Erythroblast (primary cell): ENCODE data around the gene WDR82.

Experiments
- GATA1 ChIP-seq: IDR thresholded peaks from 2 replicates; pipeline ENCODE4 v1.6.1; 2011; ENCODE audit warnings: low read depth, mild to moderate bottlenecking, control low read depth, low read length, moderate library complexity
- POLR2A ChIP-seq: IDR thresholded peaks from 2 replicates; pipeline ENCODE4 v1.6.1; 2011; ENCODE audit warnings: mild to moderate bottlenecking, low read length

GRCh38 chr3:52293491-52294319 is 15.3 kb upstream of the WDR82 start:
- TF ChIP-seq POLR2A = no peak
- no peak for TF ChIP-seq GATA1
